Peyer's patch (tissue), 4 donors: ENCODE data around the gene TENT4A. TPM values are rescaled to one million over a fixed set of nuclear protein-coding genes. Genes with fewer than 3 reads are reported as not detected.
A peak's percentile ranks its signal among the peaks of the same experiment; 100 is the strongest.

Source experiments
- DNase-seq, 3 donors: peaks; one replicate each; pipeline ENCODE4 v3.0.0-alpha.2; 2017 to 2019
- H3K27ac ChIP-seq, 4 donors: fragments of 200-600 bp; sonication (generic); one replicate each; pipeline ENCODE4 v1.5.1; 2016 to 2019
- H3K27me3 ChIP-seq, 2 donors: fragments of 200-600 bp; sonication (generic); one replicate each; pipeline ENCODE4 v1.5.1; 2019
- H3K36me3 ChIP-seq, 3 donors: fragments of 200-600 bp; sonication (generic); one replicate each; pipeline ENCODE4 v1.5.1; 2016 to 2019
- H3K4me1 ChIP-seq, 4 donors: fragments of 200-600 bp; sonication (generic); one replicate each; pipeline ENCODE4 v1.5.1; 2016 to 2019
- H3K4me3 ChIP-seq, 4 donors: fragments of 200-600 bp; sonication (generic); 1 replicate in 3 of 4; 2 replicates in 1 of 4; pipeline ENCODE4 v1.5.1; 2016 to 2019; ENCODE audit warnings: mild to moderate bottlenecking in 1 of 4
- H3K9me3 ChIP-seq, 4 donors: fragments of 200-600 bp; sonication (generic); one replicate each; pipeline ENCODE4 v1.5.1; 2016 to 2019; ENCODE audit warnings: mild to moderate bottlenecking in 1 of 4
- POLR2A ChIP-seq, 2 donors: fragments of 450-650 bp; IDR thresholded peaks; one replicate each; pipeline ENCODE4 v1.5.1; 2017; ENCODE audit warnings: antibody characterized with exemption in 2 of 2, mild to moderate bottlenecking in 2 of 2, moderate library complexity in 2 of 2
- total RNA-seq, 4 donors: library from RNA; depleted of rRNA; stranded (reverse); fragments of >200 nt; gene quantifications; one replicate each; pipeline ENCODE4 v1.1.0, GENCODE V29; 2016
- TF ChIP-seq, protein P1 (sequence below), 6 experiments: fragments of 450-650 bp in 4 of 6; fragments of 200-600 bp in 2 of 6; sonication (generic) in 1 of 6; IDR thresholded peaks; one replicate each; pipeline ENCODE4 v1.5.1; 2017 to 2019; ENCODE audit warnings: antibody characterized with exemption in 6 of 6, mild to moderate bottlenecking in 3 of 6, moderate library complexity in 1 of 6

Gene TENT4A
- total RNA-seq, 4 donors from 2014 or later, result 28.0 to 71.8 (median 44.5) TPM

DNA sequence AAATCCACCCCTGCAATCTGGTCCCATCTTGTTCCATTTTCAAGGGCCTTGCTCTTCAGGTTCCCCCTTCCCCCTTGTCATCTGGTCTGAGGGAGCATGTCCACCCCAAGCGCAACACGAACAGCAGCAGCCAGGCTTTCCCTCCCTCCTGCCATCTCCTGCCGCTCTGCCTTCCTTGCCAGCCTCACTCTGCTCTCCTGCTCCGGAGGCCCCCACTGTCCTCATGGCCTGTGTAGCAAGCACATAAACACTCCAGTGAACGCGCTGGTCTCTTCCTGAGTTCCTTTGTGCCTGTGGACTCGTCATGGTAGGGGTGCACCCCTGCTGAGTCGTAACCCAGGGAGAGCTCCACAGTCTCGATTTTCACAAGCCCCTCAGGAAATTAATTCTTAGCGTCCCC is 29.9 kb downstream of the TENT4A start:
- Histone ChIP-seq H3K4me1 (peaks cover 0 to 7% (median 0%) of the 10 kb centered on the region in 4 donors), H3K4me3 (no peak overlapping the region)

DNA sequence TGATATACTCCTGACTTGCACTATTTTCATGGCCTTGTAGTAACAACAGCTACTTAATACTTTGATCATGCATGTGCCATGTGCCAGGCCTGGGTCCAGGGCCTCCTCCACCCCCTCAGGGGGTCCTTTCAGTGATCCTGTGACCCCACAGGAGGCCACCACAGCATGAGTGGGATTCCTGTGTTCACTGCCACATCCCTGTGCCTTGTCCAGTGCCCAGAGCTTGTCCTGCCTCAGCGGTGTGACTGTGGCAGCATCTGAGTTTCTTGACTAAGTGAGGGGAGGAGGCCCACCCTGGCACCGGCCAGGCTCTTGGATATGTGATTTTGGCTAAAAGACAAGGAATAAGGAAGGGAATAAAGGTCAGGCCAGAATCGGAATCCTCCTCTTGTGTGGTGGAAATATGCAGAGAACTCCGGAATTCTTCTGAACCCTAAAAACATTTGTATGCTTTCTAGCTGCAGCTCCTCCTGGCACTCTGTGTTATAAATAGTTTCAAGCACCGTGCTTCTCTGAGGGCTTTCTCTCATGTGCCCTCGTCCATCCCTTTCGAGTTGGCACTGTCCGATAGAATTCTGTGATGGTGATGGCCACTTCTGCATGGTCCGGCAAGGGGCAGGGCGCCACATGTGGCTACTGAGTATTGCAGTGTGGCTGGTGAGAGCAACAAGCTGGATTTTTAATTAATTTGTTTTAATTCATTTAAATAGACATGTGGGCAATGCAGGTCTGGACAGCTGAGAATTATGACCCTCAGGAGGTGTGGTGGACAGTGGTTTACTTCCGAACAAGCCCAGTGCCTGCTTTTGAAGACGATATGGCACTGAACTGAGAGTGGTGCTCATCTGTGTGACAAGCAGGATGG is 31.8 kb downstream of the TENT4A start:
- peaks cover 0 to 56% (median 0%) of the 10 kb centered on the region in 3 donors for H3K36me3 ChIP-seq
- TF ChIP-seq POLR2A (IDR thresholded peaks at IDR 0.05), result no peak
- TF ChIP-seq, protein P1, sequence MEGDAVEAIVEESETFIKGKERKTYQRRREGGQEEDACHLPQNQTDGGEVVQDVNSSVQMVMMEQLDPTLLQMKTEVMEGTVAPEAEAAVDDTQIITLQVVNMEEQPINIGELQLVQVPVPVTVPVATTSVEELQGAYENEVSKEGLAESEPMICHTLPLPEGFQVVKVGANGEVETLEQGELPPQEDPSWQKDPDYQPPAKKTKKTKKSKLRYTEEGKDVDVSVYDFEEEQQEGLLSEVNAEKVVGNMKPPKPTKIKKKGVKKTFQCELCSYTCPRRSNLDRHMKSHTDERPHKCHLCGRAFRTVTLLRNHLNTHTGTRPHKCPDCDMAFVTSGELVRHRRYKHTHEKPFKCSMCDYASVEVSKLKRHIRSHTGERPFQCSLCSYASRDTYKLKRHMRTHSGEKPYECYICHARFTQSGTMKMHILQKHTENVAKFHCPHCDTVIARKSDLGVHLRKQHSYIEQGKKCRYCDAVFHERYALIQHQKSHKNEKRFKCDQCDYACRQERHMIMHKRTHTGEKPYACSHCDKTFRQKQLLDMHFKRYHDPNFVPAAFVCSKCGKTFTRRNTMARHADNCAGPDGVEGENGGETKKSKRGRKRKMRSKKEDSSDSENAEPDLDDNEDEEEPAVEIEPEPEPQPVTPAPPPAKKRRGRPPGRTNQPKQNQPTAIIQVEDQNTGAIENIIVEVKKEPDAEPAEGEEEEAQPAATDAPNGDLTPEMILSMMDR (IDR thresholded peaks at IDR 0.05), result no peak
- peaks cover 0 to 7% (median 0%) of the 10 kb centered on the region in 4 donors for H3K4me1 ChIP-seq
- peak in 1 of 3 donors; percentile 36 for DNase-seq
- no peaks in the 10 kb centered on the region for H3K9me3 ChIP-seq
- no peaks in the 10 kb centered on the region for H3K27me3 ChIP-seq
- peak overlapping the region in 1 of 4 donors; percentile 25 for H3K27ac ChIP-seq
- H3K4me3 ChIP-seq, result no peak overlapping the region

More for the DNA sequence above, 29.9 kb downstream of the TENT4A start:
- no peak for TF ChIP-seq POLR2A (IDR thresholded peaks at IDR 0.05)
- TF ChIP-seq, protein P1 (IDR thresholded peaks at IDR 0.05), result no peak
- Histone ChIP-seq H3K36me3 (peaks cover 0 to 60% (median 0%) of the 10 kb centered on the region in 3 donors), H3K27me3 (no peaks in the 10 kb centered on the region), H3K9me3 (no peaks in the 10 kb centered on the region), H3K27ac (no peak overlapping the region)
- DNase-seq, result peak in 1 of 3 donors; percentile 18

DNA sequence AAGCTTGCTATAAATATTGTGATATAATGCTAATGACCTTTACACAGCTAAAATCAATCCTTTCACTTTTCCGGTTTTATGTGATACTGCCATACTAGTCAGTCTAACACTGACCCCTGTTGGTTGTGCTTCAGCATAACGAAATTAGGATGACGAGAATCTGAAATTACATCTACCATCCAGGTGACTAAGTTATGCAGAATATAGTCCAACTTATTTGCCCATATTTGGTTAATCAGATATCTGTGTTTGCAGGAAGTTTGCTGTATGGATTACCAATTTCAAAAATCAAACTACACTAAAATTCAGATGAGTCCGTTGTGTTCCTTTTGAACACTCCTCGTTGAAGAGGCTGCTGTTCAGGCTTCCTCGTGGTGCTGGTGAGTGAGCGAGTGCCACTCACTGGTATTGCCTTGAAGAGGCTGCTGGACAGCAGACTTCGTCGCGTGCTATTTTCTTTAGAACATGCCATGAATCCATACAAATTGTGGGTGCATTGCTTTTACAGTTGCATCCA is 32.5 kb downstream of the TENT4A start:
- H3K4me3 ChIP-seq, result no peak overlapping the region
- H3K9me3 ChIP-seq, result no peaks in the 10 kb centered on the region
- DNase-seq, result no peak
- TF ChIP-seq POLR2A (IDR thresholded peaks at IDR 0.05), result no peak
- TF ChIP-seq, protein P1 (IDR thresholded peaks at IDR 0.05), result peak; percentile 49 to 96 (median 78)
- no peaks in the 10 kb centered on the region for H3K27me3 ChIP-seq
- H3K4me1 ChIP-seq, result peaks cover 0 to 7% (median 0%) of the 10 kb centered on the region in 4 donors
- peak overlapping the region in 1 of 4 donors; percentile 25 for H3K27ac ChIP-seq
- H3K36me3 ChIP-seq, result peaks cover 0 to 56% (median 0%) of the 10 kb centered on the region in 3 donors

DNA sequence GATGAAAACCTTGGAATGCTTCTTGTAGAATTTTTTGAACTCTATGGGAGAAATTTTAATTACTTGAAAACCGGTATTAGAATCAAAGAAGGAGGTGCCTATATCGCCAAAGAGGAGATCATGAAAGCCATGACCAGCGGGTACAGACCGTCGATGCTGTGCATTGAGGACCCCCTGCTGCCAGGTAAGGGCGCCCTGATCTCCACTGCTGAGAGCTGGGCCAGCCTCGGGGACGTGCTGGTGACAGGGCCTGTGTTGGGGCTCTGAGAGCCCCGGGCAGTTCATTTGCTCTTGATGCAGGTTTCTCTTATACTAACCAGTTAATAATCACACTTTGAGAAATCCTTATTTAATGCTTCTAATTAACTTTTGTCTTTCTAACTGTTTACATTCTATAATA is 33.0 kb downstream of the TENT4A start:
- Histone ChIP-seq H3K4me1 (peaks cover 0 to 7% (median 0%) of the 10 kb centered on the region in 4 donors), H3K36me3 (peaks cover 0 to 56% (median 0%) of the 10 kb centered on the region in 3 donors), H3K27me3 (no peaks in the 10 kb centered on the region), H3K27ac (no peak overlapping the region), H3K4me3 (no peak overlapping the region), H3K9me3 (no peaks in the 10 kb centered on the region)
- DNase-seq, result peak in 2 of 3 donors; percentile 37
- TF ChIP-seq, protein P1 (IDR thresholded peaks at IDR 0.05), result no peak
- TF ChIP-seq POLR2A (IDR thresholded peaks at IDR 0.05), result no peak

DNA sequence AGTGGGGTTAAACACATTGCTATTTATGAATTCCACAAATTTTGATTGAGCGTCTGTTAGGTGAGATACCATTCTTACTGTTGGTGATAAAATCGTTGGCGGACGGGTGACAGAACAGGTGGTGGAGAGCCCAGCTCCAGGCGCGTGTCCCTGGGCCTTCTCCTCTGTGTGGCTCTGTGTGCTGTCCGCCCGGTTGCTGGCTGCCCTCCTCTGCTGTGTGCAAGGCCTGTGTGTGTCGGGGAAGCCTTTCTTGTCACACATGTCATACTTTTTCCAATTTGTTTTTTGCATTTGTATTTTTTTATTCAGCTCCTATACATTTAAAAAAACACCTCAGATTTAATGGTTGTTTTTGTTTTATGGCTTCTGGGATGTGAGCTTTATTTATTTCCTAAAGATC is 33.9 kb downstream of the TENT4A start:
- no peaks in the 10 kb centered on the region for H3K27me3 ChIP-seq
- peaks cover 0 to 59% (median 0%) of the 10 kb centered on the region in 3 donors for H3K36me3 ChIP-seq
- H3K4me3 ChIP-seq, result no peak overlapping the region
- peak in 2 of 3 donors; percentile 36 to 42 for DNase-seq
- no peak overlapping the region for H3K27ac ChIP-seq
- TF ChIP-seq, protein P1 (IDR thresholded peaks at IDR 0.05), result no peak
- TF ChIP-seq POLR2A (IDR thresholded peaks at IDR 0.05), result no peak
- H3K9me3 ChIP-seq, result no peaks in the 10 kb centered on the region
- peaks cover 0 to 7% (median 0%) of the 10 kb centered on the region in 4 donors for H3K4me1 ChIP-seq
